Stomach (tissue), 9 donors: ENCODE measurements around the gene XG. TPM values are rescaled to one million over a fixed set of nuclear protein-coding genes. Genes with fewer than 3 reads are reported as not detected.

Source experiments
- DNase-seq, 2 donors: peaks; one replicate each; pipeline versions ENCODE4 v3.0.0 to v3.0.0-alpha.2; 2013 to 2019
- H3K27ac ChIP-seq, 5 donors: fragments of 200-600 bp in 4 of 5; sonication (generic) in 4 of 5; one replicate each; pipeline ENCODE4 v1.5.1; 2013 to 2019; ENCODE audit warnings: mild to moderate bottlenecking in 1 of 5, moderate library complexity in 1 of 5
- H3K27me3 ChIP-seq, 3 donors: fragments of 200-600 bp; sonication (generic); one replicate each; pipeline ENCODE4 v1.5.1; 2017 to 2019; ENCODE audit warnings: mixed run types in 1 of 3
- H3K36me3 ChIP-seq, 4 donors: fragments of 200-600 bp; sonication (generic); 1 replicate in 3 of 4; 2 replicates in 1 of 4; pipeline ENCODE4 v1.5.1; 2016 to 2019
- H3K4me1 ChIP-seq, 4 donors: fragments of 200-600 bp; sonication (generic); one replicate each; pipeline ENCODE4 v1.5.1; 2016 to 2019
- H3K4me3 ChIP-seq, 4 donors: fragments of 200-600 bp; sonication (generic) in 3 of 4; one replicate each; pipeline ENCODE4 v1.5.1; 2016 to 2019; ENCODE audit warnings: mild to moderate bottlenecking in 1 of 4
- H3K9me3 ChIP-seq, 4 donors: fragments of 200-600 bp; sonication (generic); one replicate each; pipeline ENCODE4 v1.5.1; 2016 to 2019
- CTCF ChIP-seq, 7 experiments: fragments of 450-650 bp in 4 of 7; fragments of 200-600 bp in 3 of 7; sonication (generic) in 3 of 7; IDR thresholded peaks; one replicate each; pipeline ENCODE4 v1.5.1; 2016 to 2019; ENCODE audit warnings: antibody characterized with exemption in 7 of 7, control low read depth in 2 of 7, mild to moderate bottlenecking in 1 of 7
- EP300 ChIP-seq: sonication (generic); formaldehyde crosslinking; IDR thresholded peaks from one replicate; pipeline ENCODE4 v1.6.1; 2017; ENCODE audit warnings: antibody characterized with exemption
- POLR2A ChIP-seq, 4 donors: fragments of 450-650 bp; IDR thresholded peaks; one replicate each; pipeline ENCODE4 v1.6.1; 2016; ENCODE audit warnings: antibody characterized with exemption in 4 of 4, control low read depth in 2 of 4, mild to moderate bottlenecking in 1 of 4, moderate library complexity in 1 of 4
- POLR2AphosphoS5 ChIP-seq, 3 donors: sonication (generic); formaldehyde crosslinking; IDR thresholded peaks; one replicate each; pipeline ENCODE4 v1.6.1; 2016; ENCODE audit warnings: antibody characterized with exemption in 3 of 3
- WGBS, 5 donors: extraction: QIAGEN DNeasy Blood & Tissue Kit in 3 of 5; methylation state at CpG; one replicate each; pipeline versions ENCODE4 v1.1.5 to v1.1.7; 2013 to 2018; 5-methylcytosine and 5-hydroxymethylcytosine counted together
- intact Hi-C: fragments of 100-400 bp; cut with DNase I; formaldehyde crosslinking; loops from one replicate; pipeline ENCODE4 v1.15.1; 2023; ENCODE audit warnings: low total_unique reads
- polyA plus RNA-seq, 3 donors: library from polyadenylated mRNA; stranded (reverse); fragments of 200-250 nt; gene quantifications; one replicate each; pipeline ENCODE4 v1.2.3, GENCODE V29; 2013
- total RNA-seq, 5 donors: library from RNA; depleted of rRNA; stranded (reverse); fragments of >200 nt; gene quantifications; one replicate each; pipeline versions ENCODE4 v1.1.0 to v1.2.3, GENCODE V29; 2014 to 2016
- donor health status: healthy with polysubstance abuse.
- donor health status: Bipolar disorder and iron deficiency.
- donor health status: healthy.

XG gene
- total and polyA plus RNA-seq, 8 donors, result 0.70 TPM; not detected in 7

GRCh38 chrX:2711441-2711840 is 40.4 kb upstream of the XG start:
- H3K36me3 ChIP-seq, result peaks cover 9 to 43% (median 38%) of the 10 kb centered on the region in 4 donors
- no peak overlapping the region for H3K4me3 ChIP-seq
- 94 to 98% (median 96%) methylated on average over 2 of the region's 2 CpGs for WGBS, 5 donors
- no peak for TF ChIP-seq EP300
- no peak for TF ChIP-seq POLR2AphosphoS5 (IDR thresholded peaks at IDR 0.05)
- TF ChIP-seq CTCF (IDR thresholded peaks at IDR 0.05), result no peak
- TF ChIP-seq POLR2A (IDR thresholded peaks at IDR 0.05), result no peak
- H3K4me1 ChIP-seq, result peaks cover 24 to 49% (median 41%) of the 10 kb centered on the region in 4 donors
- H3K9me3 ChIP-seq, result no peaks in the 10 kb centered on the region
- DNase-seq, result no peak
- H3K27me3 ChIP-seq, result no peaks in the 10 kb centered on the region
- intact Hi-C loops, result no loop called here
- H3K27ac ChIP-seq, result no peak overlapping the region

GRCh38 chrX:2712428-2712827 is 39.4 kb upstream of the XG start:
- H3K27me3 ChIP-seq, result no peaks in the 10 kb centered on the region
- H3K36me3 ChIP-seq, result peaks cover 9 to 53% (median 48%) of the 10 kb centered on the region in 4 donors
- no peak for DNase-seq
- no peak overlapping the region for H3K27ac ChIP-seq
- 90 to 96% (median 92%) methylated on average over 9 of the region's 9 CpGs for WGBS, 5 donors
- H3K9me3 ChIP-seq, result no peaks in the 10 kb centered on the region
- intact Hi-C loops, result no loop called here
- no peak for TF ChIP-seq POLR2A (IDR thresholded peaks at IDR 0.05)
- no peak for TF ChIP-seq EP300
- TF ChIP-seq CTCF (IDR thresholded peaks at IDR 0.05), result no peak
- TF ChIP-seq POLR2AphosphoS5 (IDR thresholded peaks at IDR 0.05), result no peak
- H3K4me1 ChIP-seq, result peaks cover 22 to 39% (median 31%) of the 10 kb centered on the region in 4 donors
- no peak overlapping the region for H3K4me3 ChIP-seq

DNA sequence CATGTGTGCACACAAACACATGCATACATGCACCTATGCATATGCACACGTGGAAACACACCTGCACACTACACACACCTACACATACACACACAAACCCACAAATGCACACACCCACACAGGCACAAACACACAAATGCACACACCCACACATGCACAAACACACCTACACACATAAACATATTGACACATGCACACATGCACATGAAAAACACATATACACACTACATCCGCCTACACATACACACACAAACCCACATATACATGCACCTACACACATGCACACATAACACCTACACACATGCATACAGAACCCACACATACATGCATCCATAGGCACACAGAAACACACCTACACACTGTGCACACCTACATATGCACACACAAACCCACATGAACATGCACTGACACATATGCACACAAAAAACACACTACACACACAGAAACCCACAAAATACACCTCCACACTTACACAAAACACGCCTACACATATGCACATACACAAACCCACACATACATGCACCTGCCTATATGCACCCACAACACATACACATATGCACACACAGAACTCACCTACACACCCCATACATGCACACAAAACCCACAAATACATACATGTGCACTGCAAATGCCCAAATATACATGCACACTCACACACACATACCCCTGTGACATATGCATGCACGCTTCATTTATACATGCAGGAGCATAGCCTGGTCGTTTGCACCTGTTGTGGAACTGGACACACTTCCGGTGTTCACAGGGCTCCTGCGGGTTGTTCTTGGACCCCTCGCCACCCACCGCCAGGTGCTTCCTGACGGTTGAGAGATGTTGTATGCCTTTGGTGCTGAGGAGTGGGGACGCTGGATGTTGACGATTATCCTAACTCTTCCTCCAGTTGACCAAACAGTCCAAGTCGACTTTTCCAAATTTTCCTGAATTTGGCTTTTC is 38.7 kb upstream of the XG start:
- intact Hi-C loops, result no loop called here
- Histone ChIP-seq H3K9me3 (no peaks in the 10 kb centered on the region), H3K27me3 (no peaks in the 10 kb centered on the region), H3K27ac (no peak overlapping the region), H3K36me3 (peaks cover 16 to 60% (median 55%) of the 10 kb centered on the region in 4 donors), H3K4me1 (peaks cover 14 to 32% (median 23%) of the 10 kb centered on the region in 4 donors), H3K4me3 (no peak overlapping the region)
- TF ChIP-seq POLR2AphosphoS5 (IDR thresholded peaks at IDR 0.05) (no peak), EP300 (no peak), POLR2A (IDR thresholded peaks at IDR 0.05) (no peak), CTCF (IDR thresholded peaks at IDR 0.05) (no peak)
- WGBS, 5 donors, result 76 to 88% (median 86%) methylated on average over 13 of the region's 13 CpGs
- no peak for DNase-seq

DNA sequence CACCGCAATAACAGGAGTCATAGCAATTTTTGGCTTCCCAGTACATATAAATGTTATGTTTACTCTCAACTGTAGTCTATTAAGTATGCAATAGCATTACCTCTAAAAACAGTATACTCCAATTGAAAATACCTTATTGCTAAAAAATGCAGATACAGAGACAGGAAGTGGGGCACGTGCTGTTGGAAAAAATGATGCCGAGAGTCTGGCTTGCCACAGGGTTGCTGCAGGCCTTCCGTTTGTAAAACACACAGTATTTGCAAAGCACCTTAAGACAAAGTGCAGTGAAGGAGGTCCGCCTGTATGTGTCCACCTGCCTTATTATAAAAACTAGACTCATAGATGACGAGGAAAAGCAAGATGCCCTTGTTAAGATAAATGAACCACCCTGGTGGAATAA is 37.3 kb upstream of the XG start:
- no peak for TF ChIP-seq POLR2AphosphoS5 (IDR thresholded peaks at IDR 0.05)
- H3K36me3 ChIP-seq, result peaks cover 30 to 74% (median 69%) of the 10 kb centered on the region in 4 donors
- no peak for DNase-seq
- H3K9me3 ChIP-seq, result no peaks in the 10 kb centered on the region
- H3K4me3 ChIP-seq, result no peak overlapping the region
- no peaks in the 10 kb centered on the region for H3K27me3 ChIP-seq
- 70 to 94% (median 84%) methylated on average over 6 of the region's 6 CpGs for WGBS, 5 donors
- no peak overlapping the region for H3K27ac ChIP-seq
- H3K4me1 ChIP-seq, result peaks cover 7 to 18% (median 11%) of the 10 kb centered on the region in 4 donors
- intact Hi-C loops, result no loop called here
